Activated T-cell treated with anti-CD3 and anti-CD28 coated beads, Interleukin-2, amount 50 U/mL, for 48 hours (primary cell): Measurements from ENCODE around the gene BRSK2.

Experiments
- DNase-seq, 2 experiments: peaks; one replicate each; pipeline ENCODE4 v3.0.0-alpha.2; 2020

Gene BRSK2

DNA sequence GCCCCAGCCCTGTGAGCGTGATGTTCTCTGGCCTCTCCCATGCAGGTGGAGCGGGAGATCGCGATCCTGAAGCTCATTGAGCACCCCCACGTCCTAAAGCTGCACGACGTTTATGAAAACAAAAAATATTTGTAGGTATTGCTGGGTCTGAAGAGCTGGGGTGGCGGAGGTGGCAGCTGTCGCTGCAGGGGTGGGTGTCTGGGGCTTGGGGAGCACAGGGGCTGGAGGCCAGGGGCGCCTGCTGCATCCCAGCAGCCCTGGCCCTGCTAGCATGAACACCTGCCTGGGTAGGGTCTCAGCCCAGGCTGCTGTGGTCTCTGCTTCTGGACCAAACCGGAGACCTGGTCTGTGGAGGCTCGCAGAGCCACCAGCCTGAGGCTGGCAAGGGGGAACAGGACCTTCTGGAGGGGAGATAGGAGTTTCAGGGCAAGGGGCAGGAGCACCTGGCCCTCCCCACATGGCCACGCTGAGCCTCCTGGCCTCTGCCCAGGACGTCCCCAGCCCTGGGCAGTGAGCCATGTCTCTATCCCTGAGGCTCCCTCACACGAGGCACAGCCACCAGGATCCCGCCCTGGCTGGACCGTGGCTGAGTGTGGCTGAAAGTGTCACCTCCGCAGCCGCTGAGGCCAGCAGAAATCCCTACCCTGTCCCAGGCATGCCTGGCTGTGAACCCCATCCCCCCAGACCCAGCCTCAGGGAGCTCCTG is 48.7 kb downstream of the BRSK2 start:
- no peak for DNase-seq

GRCh38 chr11:1438967-1439330 is 49.2 kb downstream of the BRSK2 start:
- DNase-seq = no peak

DNA sequence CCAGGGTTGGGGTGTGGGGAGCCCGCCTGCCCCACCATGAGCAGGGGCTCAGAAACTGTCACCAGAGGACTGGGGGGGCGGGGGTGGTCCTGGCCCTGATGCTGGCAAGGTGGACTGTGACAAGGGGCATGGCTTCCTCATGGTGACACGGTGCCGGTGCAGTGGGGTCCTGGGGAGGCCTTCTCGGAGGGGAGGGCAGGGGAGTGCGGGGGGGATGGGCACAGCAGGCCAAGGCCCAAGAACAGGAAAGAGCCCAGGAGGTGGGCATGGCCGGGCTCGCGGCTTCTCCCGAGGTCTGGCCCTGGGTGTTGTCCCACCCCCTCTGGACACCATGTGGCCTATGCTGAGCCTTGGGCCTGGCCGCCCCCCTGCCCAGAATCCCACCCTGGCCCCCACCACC is 49.6 kb downstream of the BRSK2 start:
- no peak for DNase-seq

DNA sequence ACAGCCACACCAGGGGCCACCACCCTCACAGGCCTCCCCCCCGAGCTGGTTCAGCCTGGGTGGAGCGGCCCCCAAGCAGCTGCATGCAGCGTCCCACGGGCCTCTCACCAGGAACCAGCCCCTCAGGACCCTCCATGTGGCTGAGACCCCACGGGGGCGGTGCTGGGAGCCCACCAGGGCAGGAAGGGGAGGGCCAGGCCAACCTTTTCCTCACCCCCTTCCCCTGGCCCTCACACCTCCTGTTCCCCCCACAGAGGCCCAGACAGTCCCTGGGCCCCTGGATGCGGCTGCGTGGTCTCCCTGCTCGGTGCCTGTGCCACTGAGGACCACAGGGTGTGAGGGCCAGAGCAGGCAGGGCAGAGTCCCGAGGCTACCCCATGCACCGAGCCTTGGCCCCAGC is 50.3 kb downstream of the BRSK2 start:
- no peak for DNase-seq

DNA sequence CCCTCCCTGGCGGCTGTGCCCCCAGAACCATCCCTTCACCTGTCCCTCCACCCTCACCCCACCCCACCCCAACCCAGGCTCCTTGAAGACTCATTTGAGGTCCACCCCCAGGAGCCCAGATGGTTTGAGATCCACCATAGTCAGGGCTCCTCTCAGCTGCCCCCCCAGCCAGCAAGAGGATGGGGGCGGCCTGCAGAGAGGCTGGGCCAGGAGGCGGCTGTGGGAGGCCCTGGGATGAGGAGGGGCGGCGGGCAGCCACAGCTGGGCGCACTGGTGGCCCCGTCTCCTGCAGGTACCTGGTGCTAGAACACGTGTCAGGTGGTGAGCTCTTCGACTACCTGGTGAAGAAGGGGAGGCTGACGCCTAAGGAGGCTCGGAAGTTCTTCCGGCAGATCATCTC is 50.8 kb downstream of the BRSK2 start:
- no peak for DNase-seq

GRCh38 chr11:1442163-1442562 is 52.4 kb downstream of the BRSK2 start:
- no peak for DNase-seq

DNA sequence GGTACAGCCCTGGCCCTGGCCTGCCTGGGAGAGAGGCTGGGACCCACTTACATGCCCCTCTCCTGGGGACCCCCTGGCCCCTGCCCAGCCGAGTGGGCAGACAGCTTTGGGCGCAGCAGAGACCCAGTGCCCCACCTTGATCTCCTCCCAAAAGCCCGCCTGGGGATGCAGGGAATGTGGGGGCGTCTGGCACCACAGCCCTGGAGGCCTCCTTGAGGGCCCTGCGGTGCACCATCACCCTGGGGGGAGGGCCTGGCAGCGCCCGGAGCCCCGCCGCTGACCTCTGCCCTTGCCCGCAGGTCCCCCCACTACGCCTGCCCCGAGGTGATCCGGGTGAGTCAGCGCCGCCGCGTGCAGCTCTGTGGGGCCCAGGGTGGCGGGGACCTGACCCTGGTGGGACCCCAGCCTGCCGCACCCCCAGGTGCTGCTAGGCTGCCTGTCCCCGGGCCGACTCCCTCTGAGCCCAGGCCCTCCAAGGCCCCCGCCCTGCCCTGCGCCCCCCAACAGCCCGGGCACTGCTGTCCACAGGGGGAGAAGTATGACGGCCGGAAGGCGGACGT is 53.2 kb downstream of the BRSK2 start:
- no peak for DNase-seq

- DNase-seq = no peak
Observed at GRCh38 chr11:1443737-1444136, 54.0 kb downstream of the BRSK2 start.

- no peak for DNase-seq
Observed at GRCh38 chr11:1444321-1444720, 54.6 kb downstream of the BRSK2 start.

- DNase-seq = no peak
Observed at GRCh38 chr11:1444823-1445422, 55.2 kb downstream of the BRSK2 start.

GRCh38 chr11:1445741-1446445 is 56.2 kb downstream of the BRSK2 start:
- DNase-seq = no peak

GRCh38 chr11:1446623-1447022 is 56.9 kb downstream of the BRSK2 start:
- DNase-seq = no peak

- no peak for DNase-seq
Observed at GRCh38 chr11:1447845-1448825, 58.4 kb downstream of the BRSK2 start.

DNA sequence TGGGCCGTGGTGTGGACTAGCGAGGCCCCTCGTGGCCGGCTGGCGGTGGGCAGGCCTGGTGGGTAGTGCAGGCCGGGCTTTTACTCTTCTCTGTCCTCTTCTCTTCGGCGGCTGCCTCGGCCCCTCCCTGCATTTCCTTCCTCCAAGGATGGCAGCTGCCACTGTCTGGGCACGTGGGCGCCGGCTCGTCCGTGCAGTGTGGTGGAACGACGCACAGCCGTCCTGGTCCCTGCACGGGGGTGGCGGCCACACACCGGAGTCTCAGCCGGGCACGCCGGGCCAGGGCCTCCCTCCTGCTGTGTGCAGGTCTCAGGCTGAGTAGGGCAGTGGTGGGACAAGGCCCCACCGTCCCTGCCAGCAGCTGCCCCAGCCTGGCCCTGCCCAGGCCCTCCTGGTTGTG is 59.1 kb downstream of the BRSK2 start:
- DNase-seq = no peak

GRCh38 chr11:1449490-1450243 is 59.9 kb downstream of the BRSK2 start:
- no peak for DNase-seq

DNA sequence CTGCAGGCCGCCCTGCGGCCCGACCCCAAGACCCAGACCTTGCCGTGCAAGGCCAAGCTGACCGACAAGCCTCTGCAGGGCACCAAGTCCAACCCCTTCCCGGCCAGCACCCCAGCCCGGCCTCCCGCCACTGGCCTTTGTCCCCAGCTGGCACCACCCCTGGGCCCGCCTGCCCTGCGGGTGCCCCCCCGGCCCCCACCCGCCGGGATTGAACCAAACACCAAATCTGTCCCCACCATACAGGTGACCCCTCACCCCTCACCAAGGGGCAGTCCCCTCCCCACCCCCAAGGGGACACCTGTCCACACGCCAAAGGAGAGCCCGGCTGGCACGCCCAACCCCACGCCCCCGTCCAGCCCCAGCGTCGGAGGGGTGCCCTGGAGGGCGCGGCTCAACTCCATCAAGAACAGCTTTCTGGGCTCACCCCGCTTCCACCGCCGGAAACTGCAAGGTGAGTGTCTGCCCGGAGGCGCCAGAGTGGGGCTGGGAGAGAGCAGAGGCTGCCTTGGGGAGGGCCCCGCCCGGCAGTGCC is 60.7 kb downstream of the BRSK2 start:
- no peak for DNase-seq

GRCh38 chr11:1450949-1451710 is 61.4 kb downstream of the BRSK2 start:
- DNase-seq = no peak

DNA sequence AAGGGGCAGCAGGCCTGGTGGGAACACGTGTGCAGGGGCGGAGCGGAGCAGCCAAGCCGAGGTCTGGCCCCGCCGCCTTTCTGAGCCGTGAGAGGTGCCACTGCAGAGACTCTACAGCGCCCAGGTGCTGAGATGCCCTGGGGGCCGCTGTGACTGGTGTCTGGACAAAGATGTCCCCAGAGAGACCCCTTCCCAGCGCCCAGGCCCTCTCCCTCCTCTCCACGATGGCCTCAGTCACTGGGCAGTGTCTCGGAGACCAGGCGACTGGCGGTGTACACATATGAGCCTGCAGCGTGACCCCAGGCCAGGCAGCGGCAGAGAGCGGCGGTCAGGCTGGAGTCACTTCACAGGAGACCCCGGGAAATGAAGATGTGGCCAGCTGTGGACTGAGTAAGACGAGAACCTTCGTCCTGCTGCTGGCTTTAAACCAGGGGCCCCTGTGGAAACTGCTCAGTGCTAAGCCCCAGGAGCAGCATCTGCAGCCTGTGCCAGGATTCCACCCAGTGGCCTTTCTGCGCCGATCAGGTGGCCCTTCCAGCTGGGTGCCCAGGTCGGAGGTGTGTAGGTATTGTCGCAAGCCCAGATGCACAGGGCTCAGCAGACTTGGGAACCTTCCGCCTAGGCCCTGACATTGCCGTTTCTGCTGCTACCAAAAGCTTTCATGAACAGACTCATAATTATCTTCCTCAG is 62.2 kb downstream of the BRSK2 start:
- DNase-seq = no peak

- DNase-seq = no peak
Observed at GRCh38 chr11:1452744-1453143, 63.0 kb downstream of the BRSK2 start.

GRCh38 chr11:1453611-1454034 is 63.9 kb downstream of the BRSK2 start:
- DNase-seq = peak in 1 of 2 experiments; percentile 37
